Measurements from ENCODE around the gene SLC30A7.

DNA sequence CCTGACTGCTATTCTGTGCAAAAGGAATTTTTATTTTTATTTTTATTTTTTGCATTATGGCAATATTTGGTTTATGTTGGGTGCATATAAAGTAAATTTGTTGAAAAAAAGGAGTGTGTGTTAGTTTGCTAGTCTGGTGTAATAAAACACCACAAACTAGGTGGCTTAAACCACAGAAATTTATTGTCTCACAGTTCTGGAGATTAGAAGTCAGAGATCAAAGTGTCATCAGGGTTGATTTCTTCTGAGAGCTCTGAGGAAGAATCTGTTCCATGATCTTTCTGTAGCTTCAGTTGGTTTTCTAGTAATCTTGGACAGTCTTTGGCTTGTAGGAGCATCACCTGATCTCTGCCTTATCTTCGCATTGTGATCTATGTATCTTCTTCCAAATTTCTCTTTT lies 6.5 kb downstream of the SLC30A7 start:
- TF ChIP-seq RORB (CRISPR knock-in tag; IDR thresholded peaks at IDR 0.05) (no peak), TEAD4 (CRISPR knock-in tag; IDR thresholded peaks at IDR 0.05) (no peak), CREB1 (CRISPR knock-in tag; IDR thresholded peaks at IDR 0.05) (no peak), TEAD1 (CRISPR knock-in tag; IDR thresholded peaks at IDR 0.05) (no peak), SMAD4 (CRISPR knock-in tag; IDR thresholded peaks at IDR 0.05) (no peak), MXD4 (CRISPR knock-in tag; IDR thresholded peaks at IDR 0.05; ENCODE audit: borderline replicate concordance) (no peak)
- TF ChIP-seq, protein P1, sequence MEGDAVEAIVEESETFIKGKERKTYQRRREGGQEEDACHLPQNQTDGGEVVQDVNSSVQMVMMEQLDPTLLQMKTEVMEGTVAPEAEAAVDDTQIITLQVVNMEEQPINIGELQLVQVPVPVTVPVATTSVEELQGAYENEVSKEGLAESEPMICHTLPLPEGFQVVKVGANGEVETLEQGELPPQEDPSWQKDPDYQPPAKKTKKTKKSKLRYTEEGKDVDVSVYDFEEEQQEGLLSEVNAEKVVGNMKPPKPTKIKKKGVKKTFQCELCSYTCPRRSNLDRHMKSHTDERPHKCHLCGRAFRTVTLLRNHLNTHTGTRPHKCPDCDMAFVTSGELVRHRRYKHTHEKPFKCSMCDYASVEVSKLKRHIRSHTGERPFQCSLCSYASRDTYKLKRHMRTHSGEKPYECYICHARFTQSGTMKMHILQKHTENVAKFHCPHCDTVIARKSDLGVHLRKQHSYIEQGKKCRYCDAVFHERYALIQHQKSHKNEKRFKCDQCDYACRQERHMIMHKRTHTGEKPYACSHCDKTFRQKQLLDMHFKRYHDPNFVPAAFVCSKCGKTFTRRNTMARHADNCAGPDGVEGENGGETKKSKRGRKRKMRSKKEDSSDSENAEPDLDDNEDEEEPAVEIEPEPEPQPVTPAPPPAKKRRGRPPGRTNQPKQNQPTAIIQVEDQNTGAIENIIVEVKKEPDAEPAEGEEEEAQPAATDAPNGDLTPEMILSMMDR (IDR thresholded peaks at IDR 0.05), result no peak
- TF ChIP-seq, protein P2, sequence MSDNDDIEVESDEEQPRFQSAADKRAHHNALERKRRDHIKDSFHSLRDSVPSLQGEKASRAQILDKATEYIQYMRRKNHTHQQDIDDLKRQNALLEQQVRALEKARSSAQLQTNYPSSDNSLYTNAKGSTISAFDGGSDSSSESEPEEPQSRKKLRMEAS (CRISPR knock-in tag; IDR thresholded peaks at IDR 0.05), result no peak
- TF ChIP-seq, protein P3, sequence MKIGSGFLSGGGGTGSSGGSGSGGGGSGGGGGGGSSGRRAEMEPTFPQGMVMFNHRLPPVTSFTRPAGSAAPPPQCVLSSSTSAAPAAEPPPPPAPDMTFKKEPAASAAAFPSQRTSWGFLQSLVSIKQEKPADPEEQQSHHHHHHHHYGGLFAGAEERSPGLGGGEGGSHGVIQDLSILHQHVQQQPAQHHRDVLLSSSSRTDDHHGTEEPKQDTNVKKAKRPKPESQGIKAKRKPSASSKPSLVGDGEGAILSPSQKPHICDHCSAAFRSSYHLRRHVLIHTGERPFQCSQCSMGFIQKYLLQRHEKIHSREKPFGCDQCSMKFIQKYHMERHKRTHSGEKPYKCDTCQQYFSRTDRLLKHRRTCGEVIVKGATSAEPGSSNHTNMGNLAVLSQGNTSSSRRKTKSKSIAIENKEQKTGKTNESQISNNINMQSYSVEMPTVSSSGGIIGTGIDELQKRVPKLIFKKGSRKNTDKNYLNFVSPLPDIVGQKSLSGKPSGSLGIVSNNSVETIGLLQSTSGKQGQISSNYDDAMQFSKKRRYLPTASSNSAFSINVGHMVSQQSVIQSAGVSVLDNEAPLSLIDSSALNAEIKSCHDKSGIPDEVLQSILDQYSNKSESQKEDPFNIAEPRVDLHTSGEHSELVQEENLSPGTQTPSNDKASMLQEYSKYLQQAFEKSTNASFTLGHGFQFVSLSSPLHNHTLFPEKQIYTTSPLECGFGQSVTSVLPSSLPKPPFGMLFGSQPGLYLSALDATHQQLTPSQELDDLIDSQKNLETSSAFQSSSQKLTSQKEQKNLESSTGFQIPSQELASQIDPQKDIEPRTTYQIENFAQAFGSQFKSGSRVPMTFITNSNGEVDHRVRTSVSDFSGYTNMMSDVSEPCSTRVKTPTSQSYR (CRISPR knock-in tag; IDR thresholded peaks at IDR 0.05), result no peak
- TF ChIP-seq, protein P4, sequence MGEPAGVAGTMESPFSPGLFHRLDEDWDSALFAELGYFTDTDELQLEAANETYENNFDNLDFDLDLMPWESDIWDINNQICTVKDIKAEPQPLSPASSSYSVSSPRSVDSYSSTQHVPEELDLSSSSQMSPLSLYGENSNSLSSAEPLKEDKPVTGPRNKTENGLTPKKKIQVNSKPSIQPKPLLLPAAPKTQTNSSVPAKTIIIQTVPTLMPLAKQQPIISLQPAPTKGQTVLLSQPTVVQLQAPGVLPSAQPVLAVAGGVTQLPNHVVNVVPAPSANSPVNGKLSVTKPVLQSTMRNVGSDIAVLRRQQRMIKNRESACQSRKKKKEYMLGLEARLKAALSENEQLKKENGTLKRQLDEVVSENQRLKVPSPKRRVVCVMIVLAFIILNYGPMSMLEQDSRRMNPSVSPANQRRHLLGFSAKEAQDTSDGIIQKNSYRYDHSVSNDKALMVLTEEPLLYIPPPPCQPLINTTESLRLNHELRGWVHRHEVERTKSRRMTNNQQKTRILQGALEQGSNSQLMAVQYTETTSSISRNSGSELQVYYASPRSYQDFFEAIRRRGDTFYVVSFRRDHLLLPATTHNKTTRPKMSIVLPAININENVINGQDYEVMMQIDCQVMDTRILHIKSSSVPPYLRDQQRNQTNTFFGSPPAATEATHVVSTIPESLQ (CRISPR knock-in tag; IDR thresholded peaks at IDR 0.05), result no peak
- TF ChIP-seq, protein P5, sequence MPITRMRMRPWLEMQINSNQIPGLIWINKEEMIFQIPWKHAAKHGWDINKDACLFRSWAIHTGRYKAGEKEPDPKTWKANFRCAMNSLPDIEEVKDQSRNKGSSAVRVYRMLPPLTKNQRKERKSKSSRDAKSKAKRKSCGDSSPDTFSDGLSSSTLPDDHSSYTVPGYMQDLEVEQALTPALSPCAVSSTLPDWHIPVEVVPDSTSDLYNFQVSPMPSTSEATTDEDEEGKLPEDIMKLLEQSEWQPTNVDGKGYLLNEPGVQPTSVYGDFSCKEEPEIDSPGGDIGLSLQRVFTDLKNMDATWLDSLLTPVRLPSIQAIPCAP (CRISPR knock-in tag; IDR thresholded peaks at IDR 0.05), result no peak
- TF ChIP-seq, protein P6, sequence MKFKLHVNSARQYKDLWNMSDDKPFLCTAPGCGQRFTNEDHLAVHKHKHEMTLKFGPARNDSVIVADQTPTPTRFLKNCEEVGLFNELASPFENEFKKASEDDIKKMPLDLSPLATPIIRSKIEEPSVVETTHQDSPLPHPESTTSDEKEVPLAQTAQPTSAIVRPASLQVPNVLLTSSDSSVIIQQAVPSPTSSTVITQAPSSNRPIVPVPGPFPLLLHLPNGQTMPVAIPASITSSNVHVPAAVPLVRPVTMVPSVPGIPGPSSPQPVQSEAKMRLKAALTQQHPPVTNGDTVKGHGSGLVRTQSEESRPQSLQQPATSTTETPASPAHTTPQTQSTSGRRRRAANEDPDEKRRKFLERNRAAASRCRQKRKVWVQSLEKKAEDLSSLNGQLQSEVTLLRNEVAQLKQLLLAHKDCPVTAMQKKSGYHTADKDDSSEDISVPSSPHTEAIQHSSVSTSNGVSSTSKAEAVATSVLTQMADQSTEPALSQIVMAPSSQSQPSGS (CRISPR knock-in tag; IDR thresholded peaks at IDR 0.05; ENCODE audit: borderline replicate concordance, low read depth), result no peak
- TF ChIP-seq, protein P7, sequence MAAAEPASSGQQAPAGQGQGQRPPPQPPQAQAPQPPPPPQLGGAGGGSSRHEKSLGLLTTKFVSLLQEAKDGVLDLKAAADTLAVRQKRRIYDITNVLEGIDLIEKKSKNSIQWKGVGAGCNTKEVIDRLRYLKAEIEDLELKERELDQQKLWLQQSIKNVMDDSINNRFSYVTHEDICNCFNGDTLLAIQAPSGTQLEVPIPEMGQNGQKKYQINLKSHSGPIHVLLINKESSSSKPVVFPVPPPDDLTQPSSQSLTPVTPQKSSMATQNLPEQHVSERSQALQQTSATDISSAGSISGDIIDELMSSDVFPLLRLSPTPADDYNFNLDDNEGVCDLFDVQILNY (CRISPR knock-in tag; IDR thresholded peaks at IDR 0.05), result no peak
- TF ChIP-seq, protein P8, sequence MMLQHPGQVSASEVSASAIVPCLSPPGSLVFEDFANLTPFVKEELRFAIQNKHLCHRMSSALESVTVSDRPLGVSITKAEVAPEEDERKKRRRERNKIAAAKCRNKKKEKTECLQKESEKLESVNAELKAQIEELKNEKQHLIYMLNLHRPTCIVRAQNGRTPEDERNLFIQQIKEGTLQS (CRISPR knock-in tag; conservative IDR thresholded peaks at IDR 0.05), result no peak
